Transverse colon (tissue), 3 donors: Measurements from ENCODE around the gene CDC42.

Source experiments
- CTCF ChIP-seq, 5 experiments: fragments of 200-600 bp in 3 of 5; fragments of 450-650 bp in 2 of 5; sonication (generic) in 3 of 5; IDR thresholded peaks; 1 replicate in 2 of 5; 2 replicates in 3 of 5; pipeline ENCODE4 v1.5.1; 2016 to 2017; ENCODE audit warnings: antibody characterized with exemption in 5 of 5, inconsistent platforms in 3 of 5, mild to moderate bottlenecking in 2 of 5, moderate library complexity in 1 of 5
- EP300 ChIP-seq: sonication (generic); formaldehyde crosslinking; IDR thresholded peaks from one replicate; pipeline ENCODE4 v1.6.1; 2017; ENCODE audit warnings: antibody characterized with exemption, low read depth
- POLR2A ChIP-seq: fragments of 450-650 bp; IDR thresholded peaks from one replicate; pipeline ENCODE4 v1.6.1; 2016; ENCODE audit warnings: antibody characterized with exemption, mild to moderate bottlenecking, moderate library complexity

GRCh38 chr1:22043198-22043769 is 9.2 kb upstream of the CDC42 start:
- TF ChIP-seq EP300 = no peak
- no peak for TF ChIP-seq CTCF (IDR thresholded peaks at IDR 0.05)
- no peak for TF ChIP-seq POLR2A
